HG02623 (cell line): Measurements from ENCODE around the gene LSS.
A peak's percentile ranks its signal among the peaks of the same experiment; 100 is the strongest.
"Not testable (repeated sequence)": the region's sequence is repeated elsewhere in the genome, so short reads cannot be mapped to it uniquely, and the experiment has no call there.

Experiments
- ATAC-seq: cut with Tn5 transposase; IDR thresholded peaks from one replicate; pipeline ENCODE4 v1.9.1; 2021; ENCODE audit warnings: moderate library complexity; ENCODE audit not compliant: unreplicated experiment

The LSS gene

GRCh38 chr21:46246345-46246744, 17.8 kb upstream of the LSS start:
- no peak for ATAC-seq

GRCh38 chr21:46245213-46245915, 16.8 kb upstream of the LSS start:
- ATAC-seq = no peak

GRCh38 chr21:46244602-46245001, 16.0 kb upstream of the LSS start:
- no peak for ATAC-seq

GRCh38 chr21:46243960-46244361, 15.4 kb upstream of the LSS start:
- ATAC-seq = no peak

GRCh38 chr21:46243325-46243724, 14.8 kb upstream of the LSS start:
- ATAC-seq = no peak

- ATAC-seq = not testable (repeated sequence)
Observed at GRCh38 chr21:46241577-46241976, 13.0 kb upstream of the LSS start.

GRCh38 chr21:46239817-46240325, 11.3 kb upstream of the LSS start:
- no peak for ATAC-seq

- ATAC-seq = no peak
Observed at GRCh38 chr21:46237474-46237873, 8.9 kb upstream of the LSS start.

GRCh38 chr21:46234436-46234950, 5.9 kb upstream of the LSS start:
- ATAC-seq = no peak

- no peak for ATAC-seq
Observed at GRCh38 chr21:46229923-46230260, 1.3 kb upstream of the LSS start.

GRCh38 chr21:46229133-46229922, 754 bp upstream of the LSS start:
- ATAC-seq = peak; percentile 21

- no peak for ATAC-seq
Observed at GRCh38 chr21:46227811-46228344, 696 bp downstream of the LSS start.

GRCh38 chr21:46226920-46227599, 1.5 kb downstream of the LSS start:
- ATAC-seq = no peak

GRCh38 chr21:46226146-46226545, 2.4 kb downstream of the LSS start:
- ATAC-seq = no peak

- not testable (repeated sequence) for ATAC-seq
Observed at GRCh38 chr21:46223661-46224060, 4.9 kb downstream of the LSS start.

GRCh38 chr21:46223217-46223616, 5.4 kb downstream of the LSS start:
- ATAC-seq = no peak

- ATAC-seq = no peak
Observed at GRCh38 chr21:46222436-46223116, 6.0 kb downstream of the LSS start.

- no peak for ATAC-seq
Observed at GRCh38 chr21:46221664-46222435, 6.7 kb downstream of the LSS start.

- no peak for ATAC-seq
Observed at GRCh38 chr21:46220847-46221246, 7.7 kb downstream of the LSS start.

- ATAC-seq = no peak
Observed at GRCh38 chr21:46220275-46220810, 8.2 kb downstream of the LSS start.
